Thoracic aorta (tissue), 2 donors: Measurements from ENCODE around the gene TRPV6. TPM values are rescaled to one million over a fixed set of nuclear protein-coding genes. Genes with fewer than 3 reads are reported as not detected.

Experiments
- ATAC-seq: fragments of 150-250 bp; one replicate; pipeline ENCODE4 v1.8.0; 2017; ENCODE audit warnings: low read depth; ENCODE audit not compliant: insufficient number of reproducible peaks, low FRiP score
- DNase-seq: peaks from one replicate; pipeline ENCODE4 v3.0.0-alpha.2; 2020; ENCODE audit warnings: low spot score
- H3K27ac ChIP-seq, 2 donors: fragments of 200-600 bp; sonication (generic); 1 replicate in 1 of 2; 2 replicates in 1 of 2; pipeline ENCODE4 v1.5.1; 2016; ENCODE audit warnings: mild to moderate bottlenecking in 2 of 2, moderate library complexity in 2 of 2
- H3K27me3 ChIP-seq: fragments of 200-600 bp; sonication (generic); replicated peaks from 2 replicates; pipeline ENCODE4 v1.6.0; 2016; ENCODE audit warnings: mild to moderate bottlenecking; ENCODE audit not compliant: insufficient read depth
- H3K36me3 ChIP-seq: fragments of 200-600 bp; sonication (generic); one replicate; pipeline ENCODE4 v1.5.1; 2016
- H3K4me1 ChIP-seq, 2 donors: fragments of 200-600 bp; sonication (generic); 1 replicate in 1 of 2; 2 replicates in 1 of 2; pipeline versions ENCODE4 v1.5.1 to v1.6.0; 2016; ENCODE audit warnings: low read depth in 2 of 2, mild to moderate bottlenecking in 1 of 2; ENCODE audit not compliant: control insufficient read depth in 1 of 2
- H3K4me3 ChIP-seq: fragments of 200-600 bp; sonication (generic); 2 replicates; pipeline ENCODE4 v1.5.1; 2016; ENCODE audit warnings: mild to moderate bottlenecking
- H3K9me3 ChIP-seq: fragments of 200-600 bp; sonication (generic); 2 replicates; pipeline ENCODE4 v1.5.1; 2016
- CTCF ChIP-seq: fragments of 200-600 bp; sonication (generic); IDR thresholded peaks from one replicate; pipeline ENCODE4 v1.5.1; 2019; ENCODE audit warnings: antibody characterized with exemption
- total RNA-seq, 2 donors: library from RNA; depleted of rRNA; stranded (reverse); fragments of >200 nt; gene quantifications; one replicate each; pipeline versions ENCODE4 v1.1.0 to v1.2.3, GENCODE V29; 2016

TRPV6 gene
- total RNA-seq, 2 donors from 2014 or later: not detected

- no peak for DNase-seq
- no peaks in the 10 kb centered on the region for H3K27me3 ChIP-seq
- H3K27ac ChIP-seq: no peak overlapping the region
- ATAC-seq: no peak
- TF ChIP-seq CTCF: no peak
- no peaks in the 10 kb centered on the region for H3K4me1 ChIP-seq
- no peaks in the 10 kb centered on the region for H3K9me3 ChIP-seq
- H3K36me3 ChIP-seq: no peaks in the 10 kb centered on the region
- H3K4me3 ChIP-seq: no peak overlapping the region
These were observed 38.2 kb downstream of the TRPV6 start for GRCh38 chr7:142847353-142847752.

GRCh38 chr7:142842251-142842766, 43.2 kb downstream of the TRPV6 start:
- Histone ChIP-seq H3K9me3 (no peaks in the 10 kb centered on the region), H3K27me3 (no peaks in the 10 kb centered on the region), H3K4me1 (no peaks in the 10 kb centered on the region), H3K36me3 (no peaks in the 10 kb centered on the region), H3K27ac (no peak overlapping the region), H3K4me3 (no peak overlapping the region)
- TF ChIP-seq CTCF: no peak
- ATAC-seq: no peak
- no peak for DNase-seq

- H3K4me1 ChIP-seq: no peaks in the 10 kb centered on the region
- TF ChIP-seq CTCF: no peak
- DNase-seq (no peak), ATAC-seq (no peak)
- H3K36me3 ChIP-seq: no peaks in the 10 kb centered on the region
- no peak overlapping the region for H3K4me3 ChIP-seq
- H3K9me3 ChIP-seq: no peaks in the 10 kb centered on the region
- H3K27me3 ChIP-seq: no peaks in the 10 kb centered on the region
- no peak overlapping the region for H3K27ac ChIP-seq
These were observed 46.9 kb downstream of the TRPV6 start for GRCh38 chr7:142838461-142839213.

- H3K4me1 ChIP-seq: no peaks in the 10 kb centered on the region
- H3K36me3 ChIP-seq: no peaks in the 10 kb centered on the region
- H3K4me3 ChIP-seq: no peak overlapping the region
- no peaks in the 10 kb centered on the region for H3K9me3 ChIP-seq
- no peak overlapping the region for H3K27ac ChIP-seq
- no peaks in the 10 kb centered on the region for H3K27me3 ChIP-seq
- no peak for DNase-seq
- TF ChIP-seq CTCF: no peak
- ATAC-seq: no peak
These were observed 49.1 kb downstream of the TRPV6 start for GRCh38 chr7:142836426-142836825.

- Histone ChIP-seq H3K27ac (no peak overlapping the region), H3K9me3 (no peaks in the 10 kb centered on the region), H3K36me3 (no peaks in the 10 kb centered on the region), H3K4me3 (no peak overlapping the region), H3K27me3 (no peaks in the 10 kb centered on the region), H3K4me1 (no peaks in the 10 kb centered on the region)
- TF ChIP-seq CTCF: no peak
- DNase-seq (no peak), ATAC-seq (no peak)
These were observed 50.1 kb downstream of the TRPV6 start for GRCh38 chr7:142835487-142835886.
